Right lobe of liver (tissue), 6 donors: ENCODE data around the gene DEDD. TPM values are rescaled to one million over a fixed set of nuclear protein-coding genes. Genes with fewer than 3 reads are reported as not detected.

Experiments
- ATAC-seq, 4 donors: fragments of 200-7000 bp; cut with Tn5 transposase; one replicate each; pipeline ENCODE4 v1.9.1; 2020; ENCODE audit warnings: mild to moderate bottlenecking in 4 of 4, moderate library complexity in 4 of 4
- DNase-seq, 3 donors: peaks; one replicate each; pipeline ENCODE4 v3.0.0-alpha.2; 2020
- H3K27ac ChIP-seq, 3 donors: fragments of 200-600 bp; one replicate each; pipeline ENCODE4 v1.8.0; 2022
- H3K27me3 ChIP-seq, 2 donors: fragments of 200-600 bp; one replicate each; pipeline ENCODE4 v1.8.0; 2022
- H3K36me3 ChIP-seq, 4 donors: fragments of 200-600 bp; sonication (generic) in 1 of 4; one replicate each; pipeline versions ENCODE4 v1.5.1 to v1.8.0; 2017 to 2022; ENCODE audit warnings: control low read depth in 1 of 4
- H3K4me1 ChIP-seq, 4 donors: fragments of 200-600 bp; sonication (generic) in 1 of 4; one replicate each; pipeline versions ENCODE4 v1.5.1 to v1.8.0; 2017 to 2022; ENCODE audit warnings: control low read depth in 1 of 4
- H3K4me3 ChIP-seq, 3 donors: fragments of 200-600 bp; one replicate each; pipeline ENCODE4 v1.8.0; 2022
- H3K9me3 ChIP-seq, 4 donors: fragments of 200-600 bp; sonication (generic) in 1 of 4; one replicate each; pipeline versions ENCODE4 v1.5.1 to v1.8.0; 2017 to 2022; ENCODE audit warnings: control low read depth in 1 of 4
- CTCF ChIP-seq, 4 donors: fragments of 200-600 bp in 3 of 4; fragments of 450-650 bp in 1 of 4; IDR thresholded peaks; one replicate each; pipeline versions ENCODE4 v1.5.1 to v1.8.0; 2016 to 2022; ENCODE audit warnings: antibody characterized with exemption in 4 of 4, mild to moderate bottlenecking in 2 of 4
- POLR2A ChIP-seq: fragments of 450-650 bp; IDR thresholded peaks from one replicate; pipeline ENCODE4 v1.6.1; 2017; ENCODE audit warnings: antibody characterized with exemption, mild to moderate bottlenecking
- WGBS: methylation state at CpG from one replicate; pipeline ENCODE4 v1.1.6; 2018; ENCODE audit warnings: low coverage, low lambda C conversion rate; ENCODE audit not compliant: insufficient coverage; ENCODE audit errors: missing lambda C conversion rate; 5-methylcytosine and 5-hydroxymethylcytosine counted together
- intact Hi-C, 2 donors: fragments of 100-400 bp; cut with DNase I; formaldehyde crosslinking; loops; one replicate each; pipeline versions ENCODE4 v1.11.2 to v1.14.1; 2022
- total RNA-seq, 6 experiments: library from RNA; depleted of rRNA in 2 of 6; stranded (reverse); fragments of >200 nt in 2 of 6; fragmentation: NEBNext Ultra II Directional in 3 of 6; extraction: Animal tissue kit (Norgen Biotek cat#: 25700) in 3 of 6; gene quantifications; one replicate each; pipeline versions ENCODE4 v1.1.0 to v1.2.4, GENCODE V29; 2016 to 2023
- donor health status: DM: no; HTN: yes; CAD: no.
- donor health status: DM: no; HTN: no; CAD: no.
- donor health status: DM: no; HTN: no; CAD: no.
- donor health status: DM: no; HTN: yes; CAD: no.
- donor health status: DM: no; HTN: yes; CAD: no.

The DEDD gene
- total RNA-seq, 6 experiments from 2014 or later, result 13.8 to 22.0 (median 16.6) TPM

- Histone ChIP-seq H3K4me1 (peaks cover 0 to 7% (median 3%) of the 10 kb centered on the region in 4 donors), H3K4me3 (peak within 1 kb of the TSS; percentile 67 to 77 (median 71)), H3K27ac (peak within 1 kb of the TSS; percentile 59 to 67 (median 61)), H3K27me3 (no peaks in the 10 kb centered on the region), H3K9me3 (no peaks in the 10 kb centered on the region), H3K36me3 (peaks cover 0 to 23% (median under 1%) of the 10 kb centered on the region in 4 donors)
- peak; percentile 48 for TF ChIP-seq POLR2A
- peak; percentile 11 to 46 (median 30) for TF ChIP-seq CTCF (IDR thresholded peaks at IDR 0.05)
- WGBS, result 0% methylated on average over 19 of the region's 54 CpGs
- ATAC-seq (peak; percentile 94 to 96 (median 94)), DNase-seq (peak; percentile 95 to 98 (median 97))
- intact Hi-C loops, result no loop called here
Measured at GRCh38 chr1:161165742-161166668, 33.5 kb upstream of the DEDD start, which contains the start of gene PPOX. Gene PPOX, plus strand, starts transcription at chr1:161166426. Its CDS starts 422 bp downstream, at chr1:161166848.

GRCh38 chr1:161164901-161165610 is 32.6 kb upstream of the DEDD start:
- H3K36me3 ChIP-seq, result peaks cover 0 to 17% (median 0%) of the 10 kb centered on the region in 4 donors

GRCh38 chr1:161163793-161164192 is 31.3 kb upstream of the DEDD start:
- no peaks in the 10 kb centered on the region for H3K9me3 ChIP-seq
- no peak overlapping the region for H3K27ac ChIP-seq
- H3K4me3 ChIP-seq, result no peak overlapping the region
- TF ChIP-seq CTCF (IDR thresholded peaks at IDR 0.05) (no peak), POLR2A (no peak)
- no peak for DNase-seq
- WGBS, result 100% methylated on average over 2 of the region's 5 CpGs
- peaks cover 0 to 15% (median 3%) of the 10 kb centered on the region in 4 donors for H3K4me1 ChIP-seq
- peaks cover 0 to 17% (median 0%) of the 10 kb centered on the region in 4 donors for H3K36me3 ChIP-seq
- intact Hi-C loops, result no loop called here
- ATAC-seq, result no peak
- no peaks in the 10 kb centered on the region for H3K27me3 ChIP-seq

More at GRCh38 chr1:161164901-161165610, 32.6 kb upstream of the DEDD start:
- H3K27ac ChIP-seq, result peak overlapping the region; percentile 59 to 67 (median 61)
- intact Hi-C loops, result no loop called here
- H3K4me1 ChIP-seq, result peaks cover 0 to 13% (median 3%) of the 10 kb centered on the region in 4 donors
- ATAC-seq (no peak), DNase-seq (no peak)
- H3K27me3 ChIP-seq, result no peaks in the 10 kb centered on the region
- TF ChIP-seq CTCF (IDR thresholded peaks at IDR 0.05), result no peak
- TF ChIP-seq POLR2A, result no peak
- 57% methylated on average over 8 of the region's 14 CpGs for WGBS
- H3K9me3 ChIP-seq, result no peaks in the 10 kb centered on the region
- H3K4me3 ChIP-seq, result peak overlapping the region in 1 of 3 donors; percentile 71

- H3K36me3 ChIP-seq, result peaks cover 0 to 17% (median 0%) of the 10 kb centered on the region in 4 donors
Measured at GRCh38 chr1:161162806-161163205, 30.3 kb upstream of the DEDD start.

More at GRCh38 chr1:161162806-161163205, 30.3 kb upstream of the DEDD start:
- Histone ChIP-seq H3K4me3 (no peak overlapping the region), H3K27ac (no peak overlapping the region), H3K4me1 (peaks cover 0 to 15% (median 3%) of the 10 kb centered on the region in 4 donors), H3K9me3 (no peaks in the 10 kb centered on the region), H3K27me3 (no peaks in the 10 kb centered on the region)
- no peak for DNase-seq
- WGBS, result 90% methylated on average over 2 of the region's 10 CpGs
- intact Hi-C loops, result no loop called here
- no peak for TF ChIP-seq CTCF (IDR thresholded peaks at IDR 0.05)
- no peak for TF ChIP-seq POLR2A
- ATAC-seq, result no peak
